Gastrocnemius medialis (tissue), 4 donors: ENCODE data around the gene CDH4. TPM values are rescaled to one million over a fixed set of nuclear protein-coding genes. Genes with fewer than 3 reads are reported as not detected.

Source experiments
- ATAC-seq, 2 donors: fragments of 150-250 bp; one replicate each; pipeline ENCODE4 v1.9.1; 2016
- DNase-seq, 2 donors: peaks; one replicate each; pipeline ENCODE4 v3.0.0-alpha.2; 2019
- H3K27ac ChIP-seq, 4 donors: fragments of 200-600 bp; sonication (generic); 1 replicate in 1 of 4; 2 replicates in 3 of 4; pipeline ENCODE4 v1.5.1; 2016 to 2018; ENCODE audit warnings: mild to moderate bottlenecking in 2 of 4, moderate library complexity in 1 of 4
- H3K27me3 ChIP-seq, 3 donors: fragments of 200-600 bp; sonication (generic) in 2 of 3; 1 replicate in 1 of 3; 2 replicates in 2 of 3; pipeline versions ENCODE4 v1.5.1 to v1.6.0; 2016 to 2019; ENCODE audit warnings: mild to moderate bottlenecking in 1 of 3, moderate library complexity in 1 of 3
- H3K36me3 ChIP-seq, 2 donors: fragments of 200-600 bp; sonication (generic) in 1 of 2; one replicate each; pipeline ENCODE4 v1.5.1; 2017 to 2018
- H3K4me1 ChIP-seq, 2 donors: fragments of 200-600 bp; sonication (generic) in 1 of 2; one replicate each; pipeline ENCODE4 v1.5.1; 2016 to 2017; ENCODE audit warnings: mild to moderate bottlenecking in 2 of 2
- H3K4me3 ChIP-seq, 4 donors: fragments of 200-600 bp; sonication (generic) in 3 of 4; 1 replicate in 1 of 4; 2 replicates in 3 of 4; pipeline ENCODE4 v1.5.1; 2016 to 2019; ENCODE audit warnings: mild to moderate bottlenecking in 2 of 4
- H3K9me3 ChIP-seq, 3 donors: fragments of 200-600 bp; sonication (generic) in 2 of 3; 1 replicate in 1 of 3; 2 replicates in 2 of 3; pipeline ENCODE4 v1.5.1; 2016 to 2019
- CTCF ChIP-seq, 5 experiments: fragments of 450-650 bp in 3 of 5; fragments of 200-600 bp in 2 of 5; sonication (generic) in 2 of 5; IDR thresholded peaks in 4 of 5; conservative IDR thresholded peaks in 1 of 5; 1 replicate in 4 of 5; 2 replicates in 1 of 5; pipeline ENCODE4 v1.5.1; 2016 to 2019; ENCODE audit warnings: antibody characterized with exemption in 5 of 5, mild to moderate bottlenecking in 3 of 5, moderate library complexity in 3 of 5
- POLR2A ChIP-seq, 2 donors: fragments of 450-650 bp; IDR thresholded peaks; one replicate each; pipeline ENCODE4 v1.6.1; 2017; ENCODE audit warnings: antibody characterized with exemption in 2 of 2, mild to moderate bottlenecking in 2 of 2, moderate library complexity in 2 of 2
- in situ Hi-C, 4 donors: fragments of 200-750 bp; cut with MboI; loops; one replicate each; pipeline versions ENCODE4 v1.15.0 to v1.8.0; 2017; ENCODE audit warnings: low sequenced_read_pairs in 4 of 4
- intact Hi-C: fragments of 100-400 bp; cut with DNase I; formaldehyde crosslinking; loops from one replicate; pipeline ENCODE4 v1.15.1; 2023; ENCODE audit warnings: low total_unique reads
- total RNA-seq, 4 donors: library from RNA; depleted of rRNA; stranded (reverse); fragments of >200 nt; gene quantifications; one replicate each; pipeline versions ENCODE4 v1.1.0 to v1.2.3, GENCODE V29; 2016

CDH4 gene
- total RNA-seq, 4 donors from 2014 or later, result 0.38 to 1.2 (median 0.86) TPM

- in situ Hi-C loops (no loop called here), intact Hi-C loops (no loop called here)
- Histone ChIP-seq H3K27me3 (no peaks in the 10 kb centered on the region), H3K36me3 (no peaks in the 10 kb centered on the region), H3K4me3 (no peak overlapping the region), H3K27ac (no peak overlapping the region), H3K9me3 (no peaks in the 10 kb centered on the region), H3K4me1 (no peaks in the 10 kb centered on the region)
- no peak for TF ChIP-seq POLR2A (IDR thresholded peaks at IDR 0.05)
- no peak for TF ChIP-seq CTCF (IDR thresholded peaks at IDR 0.05 in 4 of 5, conservative IDR thresholded peaks at IDR 0.05 in 1 of 5)
- ATAC-seq (no peak), DNase-seq (peak in 1 of 2 donors; percentile 4)
Observed at GRCh38 chr20:61953037-61954021, 701.3 kb downstream of the CDH4 start.

GRCh38 chr20:61954276-61955021 lies 702.4 kb downstream of the CDH4 start:
- Histone ChIP-seq H3K4me1 (no peaks in the 10 kb centered on the region), H3K27me3 (no peaks in the 10 kb centered on the region), H3K36me3 (no peaks in the 10 kb centered on the region), H3K27ac (no peak overlapping the region), H3K4me3 (no peak overlapping the region), H3K9me3 (no peaks in the 10 kb centered on the region)
- in situ Hi-C loops (no loop called here), intact Hi-C loops (no loop called here)
- no peak for TF ChIP-seq POLR2A (IDR thresholded peaks at IDR 0.05)
- TF ChIP-seq CTCF (IDR thresholded peaks at IDR 0.05 in 4 of 5, conservative IDR thresholded peaks at IDR 0.05 in 1 of 5), result no peak
- DNase-seq (peak in 1 of 2 donors; percentile 5), ATAC-seq (no peak)

GRCh38 chr20:61955668-61956395 lies 703.8 kb downstream of the CDH4 start:
- no peaks in the 10 kb centered on the region for H3K9me3 ChIP-seq
- no peaks in the 10 kb centered on the region for H3K36me3 ChIP-seq
- TF ChIP-seq POLR2A (IDR thresholded peaks at IDR 0.05) (no peak), CTCF (IDR thresholded peaks at IDR 0.05 in 4 of 5, conservative IDR thresholded peaks at IDR 0.05 in 1 of 5) (no peak)
- DNase-seq (no peak), ATAC-seq (no peak)
- H3K4me3 ChIP-seq, result no peak overlapping the region
- in situ Hi-C loops (no loop called here), intact Hi-C loops (no loop called here)
- no peaks in the 10 kb centered on the region for H3K27me3 ChIP-seq
- H3K27ac ChIP-seq, result no peak overlapping the region
- H3K4me1 ChIP-seq, result no peaks in the 10 kb centered on the region

- TF ChIP-seq CTCF (IDR thresholded peaks at IDR 0.05 in 4 of 5, conservative IDR thresholded peaks at IDR 0.05 in 1 of 5) (no peak), POLR2A (IDR thresholded peaks at IDR 0.05) (no peak)
- ATAC-seq (no peak), DNase-seq (no peak)
Observed at GRCh38 chr20:61956396-61957342, 704.6 kb downstream of the CDH4 start.

More at GRCh38 chr20:61956396-61957342, 704.6 kb downstream of the CDH4 start:
- no peaks in the 10 kb centered on the region for H3K9me3 ChIP-seq
- intact Hi-C loops, result no loop called here
- H3K27ac ChIP-seq, result no peak overlapping the region
- H3K36me3 ChIP-seq, result no peaks in the 10 kb centered on the region
- H3K4me1 ChIP-seq, result no peaks in the 10 kb centered on the region
- no peak overlapping the region for H3K4me3 ChIP-seq
- no peaks in the 10 kb centered on the region for H3K27me3 ChIP-seq
- in situ Hi-C loops, result no loop called here
